ENCODE results near the gene CCNL2.
A peak's percentile ranks its signal among the peaks of the same experiment; 100 is the strongest.
"Not testable (repeated sequence)": the region's sequence is repeated elsewhere in the genome, so short reads cannot be mapped to it uniquely, and the experiment has no call there.

Gene CCNL2

DNA sequence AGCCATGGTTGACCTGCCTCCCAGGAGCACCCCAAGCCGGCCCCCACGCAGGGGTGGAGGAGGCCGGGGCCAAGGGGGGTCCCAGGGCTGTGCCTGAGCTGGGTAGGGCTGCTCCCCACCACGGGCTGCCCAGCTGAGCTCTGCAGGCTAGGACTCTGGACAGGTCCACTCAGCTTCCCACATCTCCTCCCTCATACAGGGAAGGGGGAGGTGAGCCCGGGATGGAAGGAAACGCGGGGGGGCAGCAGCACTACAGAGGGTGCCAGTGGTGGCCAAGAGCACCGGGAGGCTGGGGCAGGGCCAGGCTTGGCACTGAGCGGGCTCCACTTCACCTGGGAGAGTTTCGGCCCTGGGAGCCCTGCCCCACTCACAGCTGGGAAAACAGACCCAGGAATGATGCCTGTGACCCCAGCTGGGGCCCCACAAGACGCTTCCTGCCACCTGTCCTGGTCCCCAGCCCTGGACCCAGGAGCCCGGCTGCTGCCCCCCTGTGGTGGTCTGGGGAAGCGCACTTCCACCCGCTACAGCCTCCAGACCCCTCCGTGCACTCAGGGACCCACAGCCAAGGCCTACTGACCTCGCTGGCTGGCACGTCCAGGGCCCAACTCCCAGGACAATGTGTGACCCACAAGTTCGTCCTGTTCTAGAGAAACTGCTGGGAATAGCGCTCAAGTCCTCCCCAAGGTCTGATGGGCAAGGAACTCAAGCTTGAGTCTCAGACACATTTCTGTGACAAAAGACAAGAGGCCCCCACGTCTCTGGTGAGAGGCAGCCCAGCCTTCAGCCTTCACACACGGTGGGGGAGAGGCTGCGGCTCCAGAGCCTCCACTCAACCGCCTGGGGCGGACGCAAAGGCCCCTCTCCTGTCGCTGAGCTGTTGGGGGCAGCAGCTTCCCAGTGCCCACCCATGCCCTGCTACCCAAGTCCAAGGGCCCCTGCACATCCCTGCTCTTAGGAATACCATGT is 27.1 kb downstream of the CCNL2 start:
- Histone ChIP-seq H3K36me3 (ENCODE audit: low read depth) (peaks cover 8% of the 10 kb centered on the region), H3K4me3 (ENCODE audit: severe bottlenecking) (no peak overlapping the region), H3K27ac (ENCODE audit: poor library complexity, severe bottlenecking) (no peak overlapping the region), H3K27me3 (ENCODE audit: insufficient read depth, poor library complexity, severe bottlenecking) (no peaks in the 10 kb centered on the region), H3K9me3 (ENCODE audit: severe bottlenecking) (no peaks in the 10 kb centered on the region), H3K4me1 (ENCODE audit: insufficient read depth, poor library complexity, severe bottlenecking) (peaks cover 4% of the 10 kb centered on the region)
- TF ChIP-seq, protein P1, sequence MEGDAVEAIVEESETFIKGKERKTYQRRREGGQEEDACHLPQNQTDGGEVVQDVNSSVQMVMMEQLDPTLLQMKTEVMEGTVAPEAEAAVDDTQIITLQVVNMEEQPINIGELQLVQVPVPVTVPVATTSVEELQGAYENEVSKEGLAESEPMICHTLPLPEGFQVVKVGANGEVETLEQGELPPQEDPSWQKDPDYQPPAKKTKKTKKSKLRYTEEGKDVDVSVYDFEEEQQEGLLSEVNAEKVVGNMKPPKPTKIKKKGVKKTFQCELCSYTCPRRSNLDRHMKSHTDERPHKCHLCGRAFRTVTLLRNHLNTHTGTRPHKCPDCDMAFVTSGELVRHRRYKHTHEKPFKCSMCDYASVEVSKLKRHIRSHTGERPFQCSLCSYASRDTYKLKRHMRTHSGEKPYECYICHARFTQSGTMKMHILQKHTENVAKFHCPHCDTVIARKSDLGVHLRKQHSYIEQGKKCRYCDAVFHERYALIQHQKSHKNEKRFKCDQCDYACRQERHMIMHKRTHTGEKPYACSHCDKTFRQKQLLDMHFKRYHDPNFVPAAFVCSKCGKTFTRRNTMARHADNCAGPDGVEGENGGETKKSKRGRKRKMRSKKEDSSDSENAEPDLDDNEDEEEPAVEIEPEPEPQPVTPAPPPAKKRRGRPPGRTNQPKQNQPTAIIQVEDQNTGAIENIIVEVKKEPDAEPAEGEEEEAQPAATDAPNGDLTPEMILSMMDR (IDR thresholded peaks at IDR 0.05; ENCODE audit: poor library complexity, severe bottlenecking) = peak; percentile 91
- peak; percentile 24; the same call in 2 of the 3 replicates for ATAC-seq (ENCODE audit: low read depth)
- no peak for DNase-seq (ENCODE audit: low spot score)

DNA sequence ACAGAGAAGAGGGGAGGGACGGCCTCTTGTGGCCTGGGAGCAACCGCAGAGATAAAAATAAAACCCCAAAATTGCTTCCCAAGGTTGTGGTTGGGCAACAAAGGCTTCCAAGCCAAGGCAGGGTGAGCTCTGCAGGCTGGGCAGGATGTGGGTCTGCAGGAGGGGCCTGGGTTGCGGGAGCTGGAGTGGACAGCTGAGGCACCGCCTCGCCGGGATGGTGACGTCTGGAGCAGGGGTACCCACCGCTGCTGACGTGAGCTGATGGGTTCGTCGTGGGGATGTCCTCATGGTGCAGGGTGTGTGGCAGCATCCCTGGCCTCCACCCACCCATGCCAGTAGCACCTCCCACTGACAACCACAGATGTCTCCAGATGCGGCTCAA is 27.8 kb downstream of the CCNL2 start:
- Histone ChIP-seq H3K4me3 (ENCODE audit: severe bottlenecking) (no peak overlapping the region), H3K27ac (ENCODE audit: poor library complexity, severe bottlenecking) (no peak overlapping the region), H3K36me3 (ENCODE audit: low read depth) (peaks cover 8% of the 10 kb centered on the region), H3K27me3 (ENCODE audit: insufficient read depth, poor library complexity, severe bottlenecking) (no peaks in the 10 kb centered on the region), H3K9me3 (ENCODE audit: severe bottlenecking) (no peaks in the 10 kb centered on the region), H3K4me1 (ENCODE audit: insufficient read depth, poor library complexity, severe bottlenecking) (peaks cover 4% of the 10 kb centered on the region)
- no peak for DNase-seq (ENCODE audit: low spot score)
- no peak for ATAC-seq (ENCODE audit: low read depth)
- TF ChIP-seq, protein P1 (IDR thresholded peaks at IDR 0.05; ENCODE audit: poor library complexity, severe bottlenecking) = no peak

DNA sequence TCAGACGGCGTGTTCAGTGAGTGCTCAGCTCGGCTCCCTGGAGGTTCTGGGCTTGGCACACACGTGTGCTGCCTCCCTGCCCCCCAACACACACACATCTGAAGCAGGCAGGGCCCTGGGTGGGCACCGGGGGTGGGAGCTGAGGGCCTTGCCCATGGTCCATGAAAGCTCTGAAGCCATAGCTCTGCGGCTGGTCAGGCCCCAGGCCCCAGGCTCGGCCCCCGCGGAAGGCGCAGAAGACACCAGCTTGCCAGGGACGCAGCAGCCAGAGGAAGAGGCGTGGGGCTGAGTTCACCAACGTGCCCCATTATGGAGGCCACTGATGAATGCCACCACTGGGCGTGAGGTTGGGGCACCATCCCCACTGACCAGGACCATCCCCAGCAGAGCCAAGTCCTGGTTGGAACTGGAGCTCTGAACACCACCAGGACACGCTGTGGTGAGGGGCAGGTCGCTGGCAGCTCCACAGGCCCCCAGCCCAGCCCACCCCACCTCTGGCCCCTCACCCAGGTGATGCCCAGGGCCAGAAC is 28.3 kb downstream of the CCNL2 start:
- TF ChIP-seq, protein P1 (IDR thresholded peaks at IDR 0.05; ENCODE audit: poor library complexity, severe bottlenecking) = no peak
- Histone ChIP-seq H3K27ac (ENCODE audit: poor library complexity, severe bottlenecking) (no peak overlapping the region), H3K27me3 (ENCODE audit: insufficient read depth, poor library complexity, severe bottlenecking) (no peaks in the 10 kb centered on the region), H3K36me3 (ENCODE audit: low read depth) (peaks cover 8% of the 10 kb centered on the region), H3K4me3 (ENCODE audit: severe bottlenecking) (no peak overlapping the region), H3K4me1 (ENCODE audit: insufficient read depth, poor library complexity, severe bottlenecking) (peaks cover 4% of the 10 kb centered on the region), H3K9me3 (ENCODE audit: severe bottlenecking) (no peaks in the 10 kb centered on the region)
- DNase-seq (ENCODE audit: low spot score) (no peak), ATAC-seq (ENCODE audit: low read depth) (no peak)

DNA sequence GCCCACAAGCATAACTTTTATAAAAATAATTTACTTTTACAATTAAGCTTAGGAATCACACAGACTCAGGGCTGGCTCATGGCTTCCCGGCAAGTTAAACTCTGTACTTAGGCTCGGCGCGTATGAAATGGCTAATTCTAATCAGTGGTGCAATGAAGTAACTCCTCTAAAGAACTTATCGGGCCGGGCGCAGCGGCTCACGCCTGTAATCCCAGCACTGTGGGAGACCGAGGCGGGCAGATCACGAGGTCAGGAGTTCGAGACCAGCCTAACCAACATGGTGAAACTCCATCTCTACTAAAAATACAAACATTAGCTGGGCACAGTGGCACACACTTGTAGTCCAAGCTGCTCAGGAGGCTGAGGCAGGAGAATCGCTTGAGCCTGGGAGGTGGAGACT is 29.0 kb downstream of the CCNL2 start:
- not testable (repeated sequence) for ATAC-seq (ENCODE audit: low read depth); H3K4me3 ChIP-seq (ENCODE audit: severe bottlenecking); H3K27ac ChIP-seq (ENCODE audit: poor library complexity, severe bottlenecking); H3K9me3 ChIP-seq (ENCODE audit: severe bottlenecking); DNase-seq (ENCODE audit: low spot score); H3K4me1 ChIP-seq (ENCODE audit: insufficient read depth, poor library complexity, severe bottlenecking); H3K36me3 ChIP-seq (ENCODE audit: low read depth); H3K27me3 ChIP-seq (ENCODE audit: insufficient read depth, poor library complexity, severe bottlenecking)

DNA sequence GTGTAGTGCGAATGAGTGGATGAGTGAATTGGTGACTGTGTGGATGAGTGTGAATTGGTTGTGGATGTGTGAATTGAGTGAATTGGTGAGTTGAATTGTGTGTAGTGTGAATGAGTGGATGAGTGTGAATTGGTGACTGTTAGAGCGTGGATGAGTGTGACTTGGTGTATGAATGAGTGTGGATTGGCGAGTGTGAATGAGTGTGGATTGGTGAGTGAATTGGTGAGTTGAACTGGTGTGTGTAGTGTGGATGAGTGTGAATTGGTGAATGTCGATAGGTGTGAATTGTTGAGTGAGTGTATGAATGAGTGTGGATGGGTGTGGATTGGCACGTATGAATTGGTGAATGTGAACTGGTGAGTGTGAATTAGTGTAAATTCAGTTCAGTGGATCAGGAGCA is 31.8 kb downstream of the CCNL2 start:
- ATAC-seq (ENCODE audit: low read depth) (no peak), DNase-seq (ENCODE audit: low spot score) (no peak)
- Histone ChIP-seq H3K9me3 (ENCODE audit: severe bottlenecking) (no peaks in the 10 kb centered on the region), H3K36me3 (ENCODE audit: low read depth) (no peaks in the 10 kb centered on the region), H3K27ac (ENCODE audit: poor library complexity, severe bottlenecking) (no peak overlapping the region), H3K27me3 (ENCODE audit: insufficient read depth, poor library complexity, severe bottlenecking) (no peaks in the 10 kb centered on the region), H3K4me1 (ENCODE audit: insufficient read depth, poor library complexity, severe bottlenecking) (no peaks in the 10 kb centered on the region), H3K4me3 (ENCODE audit: severe bottlenecking) (no peak overlapping the region)
- TF ChIP-seq, protein P1 (IDR thresholded peaks at IDR 0.05; ENCODE audit: poor library complexity, severe bottlenecking) = no peak

Measured in RWPE2 (cell line).